Peyer's patch (tissue), 4 donors: ENCODE data around the gene RMP24.

Source experiments
- DNase-seq, 3 donors: peaks; one replicate each; pipeline ENCODE4 v3.0.0-alpha.2; 2017 to 2019
- H3K27ac ChIP-seq, 4 donors: fragments of 200-600 bp; sonication (generic); one replicate each; pipeline ENCODE4 v1.5.1; 2016 to 2019
- H3K27me3 ChIP-seq, 2 donors: fragments of 200-600 bp; sonication (generic); one replicate each; pipeline ENCODE4 v1.5.1; 2019
- H3K36me3 ChIP-seq, 3 donors: fragments of 200-600 bp; sonication (generic); one replicate each; pipeline ENCODE4 v1.5.1; 2016 to 2019
- H3K4me1 ChIP-seq, 4 donors: fragments of 200-600 bp; sonication (generic); one replicate each; pipeline ENCODE4 v1.5.1; 2016 to 2019
- H3K4me3 ChIP-seq, 4 donors: fragments of 200-600 bp; sonication (generic); 1 replicate in 3 of 4; 2 replicates in 1 of 4; pipeline ENCODE4 v1.5.1; 2016 to 2019; ENCODE audit warnings: mild to moderate bottlenecking in 1 of 4
- H3K9me3 ChIP-seq, 4 donors: fragments of 200-600 bp; sonication (generic); one replicate each; pipeline ENCODE4 v1.5.1; 2016 to 2019; ENCODE audit warnings: mild to moderate bottlenecking in 1 of 4
- CTCF ChIP-seq, 6 experiments: fragments of 450-650 bp in 4 of 6; fragments of 200-600 bp in 2 of 6; sonication (generic) in 1 of 6; IDR thresholded peaks; one replicate each; pipeline ENCODE4 v1.5.1; 2017 to 2019; ENCODE audit warnings: antibody characterized with exemption in 6 of 6, mild to moderate bottlenecking in 3 of 6, moderate library complexity in 1 of 6
- POLR2A ChIP-seq, 2 donors: fragments of 450-650 bp; IDR thresholded peaks; one replicate each; pipeline ENCODE4 v1.5.1; 2017; ENCODE audit warnings: antibody characterized with exemption in 2 of 2, mild to moderate bottlenecking in 2 of 2, moderate library complexity in 2 of 2

RMP24 gene

GRCh38 chr18:35949903-35950627 is 22.4 kb upstream of the RMP24 start:
- Histone ChIP-seq H3K4me3 (peak overlapping the region; percentile 16 to 69 (median 52)), H3K4me1 (peaks cover 0 to 10% (median 2%) of the 10 kb centered on the region in 4 donors), H3K27me3 (no peaks in the 10 kb centered on the region), H3K9me3 (no peaks in the 10 kb centered on the region), H3K27ac (no peak overlapping the region), H3K36me3 (no peaks in the 10 kb centered on the region)
- TF ChIP-seq POLR2A (IDR thresholded peaks at IDR 0.05), result no peak
- TF ChIP-seq CTCF (IDR thresholded peaks at IDR 0.05), result peak; percentile 74 to 94 (median 80)
- peak; percentile 30 to 83 (median 63) for DNase-seq

GRCh38 chr18:35950628-35950982 is 21.9 kb upstream of the RMP24 start:
- H3K4me1 ChIP-seq, result peaks cover 0 to 10% (median 2%) of the 10 kb centered on the region in 4 donors
- H3K36me3 ChIP-seq, result no peaks in the 10 kb centered on the region
- H3K4me3 ChIP-seq, result peak overlapping the region in 3 of 4 donors; percentile 40 to 69 (median 64)
- no peak for DNase-seq
- H3K27me3 ChIP-seq, result no peaks in the 10 kb centered on the region
- TF ChIP-seq POLR2A (IDR thresholded peaks at IDR 0.05), result no peak
- no peak for TF ChIP-seq CTCF (IDR thresholded peaks at IDR 0.05)
- H3K27ac ChIP-seq, result no peak overlapping the region
- no peaks in the 10 kb centered on the region for H3K9me3 ChIP-seq

- no peak for TF ChIP-seq CTCF (IDR thresholded peaks at IDR 0.05)
- no peak for TF ChIP-seq POLR2A (IDR thresholded peaks at IDR 0.05)
- H3K36me3 ChIP-seq, result no peaks in the 10 kb centered on the region
- H3K9me3 ChIP-seq, result no peaks in the 10 kb centered on the region
- no peaks in the 10 kb centered on the region for H3K27me3 ChIP-seq
- peaks cover 0 to 10% (median 2%) of the 10 kb centered on the region in 4 donors for H3K4me1 ChIP-seq
- no peak for DNase-seq
- no peak overlapping the region for H3K4me3 ChIP-seq
- no peak overlapping the region for H3K27ac ChIP-seq
Measured at GRCh38 chr18:35953688-35954087, 18.8 kb upstream of the RMP24 start.

GRCh38 chr18:35956226-35956625 is 16.3 kb upstream of the RMP24 start:
- TF ChIP-seq CTCF (IDR thresholded peaks at IDR 0.05), result no peak
- TF ChIP-seq POLR2A (IDR thresholded peaks at IDR 0.05), result no peak
- no peak overlapping the region for H3K4me3 ChIP-seq
- peaks cover 0 to 6% (median 0%) of the 10 kb centered on the region in 4 donors for H3K9me3 ChIP-seq
- H3K36me3 ChIP-seq, result no peaks in the 10 kb centered on the region
- H3K27me3 ChIP-seq, result no peaks in the 10 kb centered on the region
- H3K27ac ChIP-seq, result no peak overlapping the region
- H3K4me1 ChIP-seq, result no peaks in the 10 kb centered on the region
- no peak for DNase-seq

- H3K27me3 ChIP-seq, result no peaks in the 10 kb centered on the region
- DNase-seq, result no peak
- TF ChIP-seq POLR2A (IDR thresholded peaks at IDR 0.05) (no peak), CTCF (IDR thresholded peaks at IDR 0.05) (no peak)
- H3K27ac ChIP-seq, result no peak overlapping the region
- no peaks in the 10 kb centered on the region for H3K36me3 ChIP-seq
- no peak overlapping the region for H3K4me3 ChIP-seq
- H3K9me3 ChIP-seq, result peaks cover 0 to 6% (median 0%) of the 10 kb centered on the region in 4 donors
- no peaks in the 10 kb centered on the region for H3K4me1 ChIP-seq
Measured at GRCh38 chr18:35962320-35962719, 10.2 kb upstream of the RMP24 start.
